GM12878 (cell line): ENCODE measurements around the gene OR5AK2.

Experiments
- CTCF ChIP-seq, 3 experiments: IDR thresholded peaks in 2 of 3; conservative IDR thresholded peaks in 1 of 3; 2 replicates each; pipeline ENCODE4 v1.5.1; 2011; ENCODE audit warnings: low read depth in 3 of 3, low read length in 3 of 3, mild to moderate bottlenecking in 3 of 3, control low read depth in 2 of 3, moderate library complexity in 2 of 3, inconsistent platforms in 1 of 3, mixed read lengths in 1 of 3; ENCODE audit not compliant: control insufficient read depth in 2 of 3, insufficient read depth in 1 of 3; ENCODE audit errors: extremely low read depth in 1 of 3
- MEF2B ChIP-seq: fragments of 450-650 bp; IDR thresholded peaks from 2 replicates; pipeline ENCODE4 v1.6.1; 2018; ENCODE audit warnings: mild to moderate bottlenecking, moderate library complexity; ENCODE audit not compliant: partially characterized antibody, poor library complexity, severe bottlenecking
- USF1 ChIP-seq: IDR thresholded peaks from 2 replicates; pipeline ENCODE4 v1.6.1; 2011; ENCODE audit warnings: borderline replicate concordance, low read depth, mild to moderate bottlenecking, moderate library complexity, mixed read lengths, low read length; ENCODE audit not compliant: insufficient read depth; ENCODE audit errors: extremely low read length

- TF ChIP-seq MEF2B (no peak), CTCF (IDR thresholded peaks at IDR 0.05 in 2 of 3, conservative IDR thresholded peaks at IDR 0.05 in 1 of 3; ENCODE audit: control insufficient read depth in 2 of 3, extremely low read depth in 1 of 3, insufficient read depth in 1 of 3, low read depth in 3 of 3, low read length in 3 of 3) (no peak), USF1 (no peak)
Observed at GRCh38 chr11:56968524-56968923, 20.2 kb upstream of the OR5AK2 start.
